Glutamatergic neuron (in vitro differentiated cells): ENCODE measurements around the gene SUSD4. TPM values are rescaled to one million over a fixed set of nuclear protein-coding genes. Genes with fewer than 3 reads are reported as not detected.

Experiments
- DNase-seq: peaks from one replicate; pipeline ENCODE4 v3.0.0; 2022
- H3K27ac Mint-ChIP-seq: one replicate; pipeline ENCODE4 v1.8.0; 2020; ENCODE audit warnings: mild to moderate bottlenecking, mixed read lengths, inconsistent platforms; ENCODE audit not compliant: unreplicated experiment
- H3K27me3 Mint-ChIP-seq: one replicate; pipeline ENCODE4 v1.8.0; 2020; ENCODE audit warnings: mild to moderate bottlenecking, moderate library complexity, mixed read lengths, inconsistent platforms; ENCODE audit not compliant: unreplicated experiment
- H3K36me3 Mint-ChIP-seq: one replicate; pipeline ENCODE4 v1.8.0; 2020; ENCODE audit warnings: mild to moderate bottlenecking, mixed read lengths, inconsistent platforms; ENCODE audit not compliant: unreplicated experiment
- H3K4me1 Mint-ChIP-seq: one replicate; pipeline ENCODE4 v1.8.0; 2020; ENCODE audit warnings: mild to moderate bottlenecking, low read depth, mixed read lengths, inconsistent platforms; ENCODE audit not compliant: unreplicated experiment
- H3K4me3 Mint-ChIP-seq: one replicate; pipeline ENCODE4 v1.8.0; 2020; ENCODE audit warnings: mild to moderate bottlenecking, mixed read lengths, inconsistent platforms; ENCODE audit not compliant: unreplicated experiment
- H3K9me3 Mint-ChIP-seq: one replicate; pipeline ENCODE4 v1.8.0; 2020; ENCODE audit warnings: mild to moderate bottlenecking, moderate library complexity, mixed read lengths, inconsistent platforms; ENCODE audit not compliant: unreplicated experiment
- CTCF ChIP-seq: fragments of 200-600 bp; sonication (generic); IDR thresholded peaks from one replicate; pipeline ENCODE4 v1.5.0; 2021; ENCODE audit not compliant: partially characterized antibody, unreplicated experiment
- total RNA-seq: library from RNA; stranded (reverse); fragmentation: NEBNext Ultra II Directional; extraction: Animal tissue kit (Norgen Biotek cat#: 25700); gene quantifications from one replicate; pipeline ENCODE4 v1.2.1, GENCODE V29; 2021; ENCODE audit not compliant: unreplicated experiment

Gene SUSD4
- total RNA-seq, 1 donor from 2014 or later = 0.47 TPM

- no peak for TF ChIP-seq CTCF
- no peak overlapping the region for H3K27ac Mint-ChIP-seq
- DNase-seq = no peak
- peaks cover 3% of the 10 kb centered on the region for H3K4me1 Mint-ChIP-seq
- H3K36me3 Mint-ChIP-seq = peaks cover 5% of the 10 kb centered on the region
- H3K4me3 Mint-ChIP-seq = no peak overlapping the region
- H3K27me3 Mint-ChIP-seq = peaks cover 1% of the 10 kb centered on the region
- no peaks in the 10 kb centered on the region for H3K9me3 Mint-ChIP-seq
Measured at GRCh38 chr1:223250632-223251015, 113.4 kb downstream of the SUSD4 start.

- Mint-ChIP-seq H3K4me1 (peaks cover 3% of the 10 kb centered on the region), H3K27me3 (peaks cover 3% of the 10 kb centered on the region), H3K4me3 (no peak overlapping the region), H3K27ac (no peak overlapping the region), H3K36me3 (peaks cover 5% of the 10 kb centered on the region), H3K9me3 (no peaks in the 10 kb centered on the region)
- DNase-seq = no peak
- no peak for TF ChIP-seq CTCF
Measured at GRCh38 chr1:223249854-223250631, 113.9 kb downstream of the SUSD4 start.

- H3K36me3 Mint-ChIP-seq = peaks cover 5% of the 10 kb centered on the region
- H3K4me3 Mint-ChIP-seq = no peak overlapping the region
- H3K27me3 Mint-ChIP-seq = peaks cover 3% of the 10 kb centered on the region
- no peak for DNase-seq
- TF ChIP-seq CTCF = no peak
- no peak overlapping the region for H3K27ac Mint-ChIP-seq
- H3K9me3 Mint-ChIP-seq = no peaks in the 10 kb centered on the region
- peaks cover 3% of the 10 kb centered on the region for H3K4me1 Mint-ChIP-seq
Measured at GRCh38 chr1:223248770-223249140, 115.2 kb downstream of the SUSD4 start.

- Mint-ChIP-seq H3K36me3 (peaks cover 5% of the 10 kb centered on the region), H3K9me3 (no peaks in the 10 kb centered on the region), H3K27ac (no peak overlapping the region), H3K4me3 (no peak overlapping the region), H3K27me3 (peaks cover 3% of the 10 kb centered on the region), H3K4me1 (peaks cover 3% of the 10 kb centered on the region)
- no peak for DNase-seq
- no peak for TF ChIP-seq CTCF
Measured at GRCh38 chr1:223248001-223248769, 115.8 kb downstream of the SUSD4 start.
